Measurements from ENCODE around the gene TBX6.
"Not testable (repeated sequence)": the region's sequence is repeated elsewhere in the genome, so short reads cannot be mapped to it uniquely, and the experiment has no call there.

TBX6 gene

GRCh38 chr16:30131869-30132475 is 40.2 kb upstream of the TBX6 start:
- no peak for TF ChIP-seq CTCF (IDR thresholded peaks at IDR 0.05)
- H3K27ac Mint-ChIP-seq = no peak overlapping the region
- H3K27me3 Mint-ChIP-seq (ENCODE audit: low read depth, poor library complexity) = peaks cover under 1% of the 10 kb centered on the region
- peaks cover 6% of the 10 kb centered on the region for H3K9me3 Mint-ChIP-seq
- H3K4me1 Mint-ChIP-seq = peaks cover 16% of the 10 kb centered on the region
- no peak overlapping the region for H3K4me3 Mint-ChIP-seq
- no peak for DNase-seq
- H3K36me3 Mint-ChIP-seq (ENCODE audit: low read depth) = no peaks in the 10 kb centered on the region

- no peak for DNase-seq
- Mint-ChIP-seq H3K4me1 (peaks cover 29% of the 10 kb centered on the region), H3K4me3 (no peak overlapping the region), H3K27ac (no peak overlapping the region), H3K27me3 (ENCODE audit: low read depth, poor library complexity) (peaks cover 8% of the 10 kb centered on the region), H3K36me3 (ENCODE audit: low read depth) (no peaks in the 10 kb centered on the region), H3K9me3 (no peaks in the 10 kb centered on the region)
- no peak for TF ChIP-seq CTCF (IDR thresholded peaks at IDR 0.05)
These were observed 36.3 kb upstream of the TBX6 start for GRCh38 chr16:30127993-30128392.

- H3K27ac Mint-ChIP-seq; DNase-seq; H3K4me3 Mint-ChIP-seq; H3K9me3 Mint-ChIP-seq; H3K36me3 Mint-ChIP-seq (ENCODE audit: low read depth): not testable (repeated sequence)
- peaks cover 30% of the 10 kb centered on the region for H3K4me1 Mint-ChIP-seq
- peaks cover 12% of the 10 kb centered on the region for H3K27me3 Mint-ChIP-seq (ENCODE audit: low read depth, poor library complexity)
These were observed 34.0 kb upstream of the TBX6 start for GRCh38 chr16:30125690-30126089.

- Mint-ChIP-seq H3K4me1 (peaks cover 30% of the 10 kb centered on the region), H3K9me3 (no peaks in the 10 kb centered on the region), H3K27ac (no peak overlapping the region), H3K36me3 (ENCODE audit: low read depth) (peaks cover 15% of the 10 kb centered on the region), H3K4me3 (no peak overlapping the region), H3K27me3 (ENCODE audit: low read depth, poor library complexity) (peaks cover 12% of the 10 kb centered on the region)
- no peak for TF ChIP-seq CTCF (IDR thresholded peaks at IDR 0.05)
- no peak for DNase-seq
These were observed 33.3 kb upstream of the TBX6 start for GRCh38 chr16:30124985-30125379.

- Mint-ChIP-seq H3K9me3 (no peaks in the 10 kb centered on the region), H3K4me3 (peak overlapping the region; percentile 90), H3K36me3 (ENCODE audit: low read depth) (peaks cover 30% of the 10 kb centered on the region), H3K4me1 (peaks cover 35% of the 10 kb centered on the region), H3K27ac (peak overlapping the region; percentile 45), H3K27me3 (ENCODE audit: low read depth, poor library complexity) (peaks cover 12% of the 10 kb centered on the region)
- DNase-seq = no peak
- TF ChIP-seq CTCF (IDR thresholded peaks at IDR 0.05) = no peak
These were observed 31.0 kb upstream of the TBX6 start for GRCh38 chr16:30122604-30123160.

GRCh38 chr16:30121741-30122571 is 30.2 kb upstream of the TBX6 start:
- Mint-ChIP-seq H3K27me3 (ENCODE audit: low read depth, poor library complexity) (peaks cover 11% of the 10 kb centered on the region), H3K4me3 (peak overlapping the region; percentile 90), H3K4me1 (peaks cover 35% of the 10 kb centered on the region), H3K36me3 (ENCODE audit: low read depth) (peaks cover 30% of the 10 kb centered on the region), H3K9me3 (no peaks in the 10 kb centered on the region), H3K27ac (peak overlapping the region; percentile 97)
- no peak for TF ChIP-seq CTCF (IDR thresholded peaks at IDR 0.05)
- no peak for DNase-seq

Data from nephron progenitor cell (in vitro differentiated cells).